H1 (cell line): Measurements from ENCODE around the gene DEAF1. TPM values are rescaled to one million over a fixed set of nuclear protein-coding genes. Genes with fewer than 3 reads are reported as not detected.

ENCODE experiments used
- CTCF ChIA-PET: fragments of 300-600 bp; sonication (Branson Sonifier 250); formaldehyde crosslinking; loops from one replicate; lab custom pipeline; 2021; ENCODE audit not compliant: partially characterized antibody; lab: Charles Lee
- POLR2A ChIA-PET: fragments of 300-600 bp; sonication (Branson Sonifier 250); formaldehyde crosslinking; loops from one replicate; lab custom pipeline; 2021; ENCODE audit warnings: inconsistent platforms; ENCODE audit not compliant: partially characterized antibody; lab: Charles Lee
- DNase-seq, 2 experiments: peaks; one replicate each; pipeline versions ENCODE4 v3.0.0 to v3.0.0-alpha.2; 2010 to 2022; ENCODE audit warnings: low spot score in 2 of 2, low read depth in 1 of 2, mixed read lengths in 1 of 2
- FAIRE-seq: peaks from 2 replicates; lab custom pipeline; 2011; peaks lifted over from hg19 to GRCh38; lab: Jason Lieb, UNC
- H2AFZ ChIP-seq: 2 replicates; pipeline ENCODE4 v1.8.1; 2012; ENCODE audit warnings: low read length, inconsistent platforms
- H2AK5ac ChIP-seq: 2 replicates; pipeline ENCODE4 v1.6.1; 2013; ENCODE audit warnings: low read depth, low read length
- H2BK120ac ChIP-seq: replicated peaks from 2 replicates; pipeline ENCODE3; 2013; ENCODE audit warnings: low read depth, low read length, inconsistent platforms
- H2BK12ac ChIP-seq: 2 replicates; pipeline ENCODE4 v1.6.1; 2013; ENCODE audit warnings: low read depth, low read length
- H2BK15ac ChIP-seq: 2 replicates; pipeline ENCODE4 v1.6.1; 2013; ENCODE audit warnings: low read length
- H2BK20ac ChIP-seq: 2 replicates; pipeline ENCODE4 v1.6.1; 2013; ENCODE audit warnings: low read length
- H2BK5ac ChIP-seq: 2 replicates; pipeline ENCODE4 v1.6.1; 2013; ENCODE audit warnings: low read depth, low read length
- H3K14ac ChIP-seq: 2 replicates; pipeline ENCODE4 v1.6.1; 2013; ENCODE audit warnings: inconsistent platforms; ENCODE audit not compliant: insufficient read length
- H3K18ac ChIP-seq: 2 replicates; pipeline ENCODE4 v1.6.1; 2013; ENCODE audit warnings: low read length; ENCODE audit errors: extremely low read depth
- H3K23ac ChIP-seq: 2 replicates; pipeline ENCODE4 v1.6.1; 2013; ENCODE audit warnings: inconsistent platforms; ENCODE audit not compliant: insufficient read length
- H3K23me2 ChIP-seq: 2 replicates; pipeline ENCODE4 v1.6.1; 2013; ENCODE audit warnings: low read depth, low read length
- H3K27ac ChIP-seq: 2 replicates; pipeline ENCODE4 v1.6.1; 2011; ENCODE audit warnings: low read depth, low read length, inconsistent platforms
- H3K27me3 ChIP-seq, 4 experiments: replicated peaks in 1 of 4; 1 replicate in 1 of 4; 2 replicates in 3 of 4; pipeline versions ENCODE4 v1.6.1 to v1.8.1; 2011 to 2013; ENCODE audit warnings: low read length in 3 of 4, mild to moderate bottlenecking in 3 of 4, inconsistent platforms in 2 of 4, mixed read lengths in 2 of 4, moderate library complexity in 1 of 4; ENCODE audit not compliant: control insufficient read depth in 3 of 4, insufficient read depth in 3 of 4; ENCODE audit errors: extremely low read depth in 1 of 4
- H3K36me3 ChIP-seq, 4 experiments: 2 replicates each; pipeline versions ENCODE4 v1.6.1 to v1.8.1; 2011 to 2013; ENCODE audit warnings: mild to moderate bottlenecking in 4 of 4, low read length in 3 of 4, moderate library complexity in 2 of 4, control low read depth in 1 of 4, inconsistent platforms in 1 of 4; ENCODE audit not compliant: insufficient read depth in 4 of 4, control insufficient read depth in 2 of 4
- H3K4ac ChIP-seq: replicated peaks from 2 replicates; pipeline ENCODE3; 2013; ENCODE audit warnings: low read length, low read depth, mixed read lengths, inconsistent platforms; ENCODE audit not compliant: insufficient read length
- H3K4me1 ChIP-seq, 4 experiments: replicated peaks in 1 of 4; 1 replicate in 1 of 4; 2 replicates in 3 of 4; pipeline versions ENCODE4 v1.6.1 to v1.8.1; 2011 to 2013; ENCODE audit warnings: low read length in 3 of 4, inconsistent platforms in 2 of 4, mixed read lengths in 1 of 4; ENCODE audit not compliant: insufficient read depth in 4 of 4, control insufficient read depth in 3 of 4
- H3K4me2 ChIP-seq, 2 experiments: 2 replicates each; pipeline versions ENCODE4 v1.6.1 to v1.8.1; 2011 to 2013; ENCODE audit warnings: low read depth in 2 of 2, low read length in 2 of 2, control low read depth in 1 of 2, inconsistent platforms in 1 of 2, mild to moderate bottlenecking in 1 of 2; ENCODE audit not compliant: insufficient read depth in 1 of 2
- H3K4me3 ChIP-seq, 4 experiments: fragments of 200-600, 300-600 bp in 1 of 4; sonication (generic), shearing (Covaris generic), sonication (Bioruptor Twin) in 1 of 4; 2 replicates each; pipeline versions ENCODE4 v1.5.1 to v1.8.1; 2011 to 2016; ENCODE audit warnings: low read length in 4 of 4, low read depth in 3 of 4, control low read depth in 2 of 4, inconsistent platforms in 2 of 4, mild to moderate bottlenecking in 2 of 4, mixed read lengths in 1 of 4, moderate library complexity in 1 of 4; ENCODE audit not compliant: insufficient read depth in 2 of 4; ENCODE audit errors: extremely low read depth in 1 of 4
- H3K56ac ChIP-seq: replicated peaks from 2 replicates; pipeline ENCODE3; 2013; ENCODE audit warnings: low read depth, mild to moderate bottlenecking, mixed read lengths, low read length, inconsistent platforms; ENCODE audit not compliant: insufficient read length
- H3K79me1 ChIP-seq: 2 replicates; pipeline ENCODE4 v1.6.1; 2013; ENCODE audit warnings: low read depth, low read length, control low read depth
- H3K79me2 ChIP-seq, 2 experiments: 2 replicates each; pipeline versions ENCODE4 v1.6.1 to v1.8.1; 2012 to 2013; ENCODE audit warnings: low read length in 2 of 2, mild to moderate bottlenecking in 2 of 2, inconsistent platforms in 1 of 2; ENCODE audit not compliant: insufficient read depth in 2 of 2, control insufficient read depth in 1 of 2
- H3K9ac ChIP-seq, 4 experiments: replicated peaks in 1 of 4; 1 replicate in 1 of 4; 2 replicates in 3 of 4; pipeline versions ENCODE4 v1.6.1 to v1.8.1; 2011 to 2013; ENCODE audit warnings: low read depth in 3 of 4, low read length in 3 of 4, control low read depth in 2 of 4, mild to moderate bottlenecking in 2 of 4, moderate library complexity in 2 of 4, inconsistent platforms in 1 of 4; ENCODE audit errors: extremely low read depth in 1 of 4
- H3K9me3 ChIP-seq, 2 experiments: 2 replicates each; pipeline versions ENCODE4 v1.6.1 to v1.8.1; 2012 to 2013; ENCODE audit warnings: mild to moderate bottlenecking in 2 of 2, moderate library complexity in 2 of 2, control low read depth in 1 of 2, inconsistent platforms in 1 of 2, low read depth in 1 of 2, low read length in 1 of 2, mixed read lengths in 1 of 2; ENCODE audit not compliant: insufficient read depth in 2 of 2
- H4K20me1 ChIP-seq, 2 experiments: replicated peaks in 1 of 2; 2 replicates each; pipeline versions ENCODE3 to v1.8.1; 2011 to 2013; ENCODE audit warnings: inconsistent platforms in 2 of 2, low read length in 2 of 2, mild to moderate bottlenecking in 1 of 2; ENCODE audit not compliant: insufficient read depth in 2 of 2, control insufficient read depth in 1 of 2
- H4K5ac ChIP-seq: 2 replicates; pipeline ENCODE4 v1.6.1; 2013; ENCODE audit warnings: low read length, low read depth, mixed read lengths, inconsistent platforms; ENCODE audit not compliant: insufficient read length
- H4K8ac ChIP-seq: 2 replicates; pipeline ENCODE4 v1.8.0; 2013; ENCODE audit warnings: mild to moderate bottlenecking, moderate library complexity, low read length, inconsistent platforms; ENCODE audit not compliant: insufficient read depth; ENCODE audit errors: extremely low read depth
- H4K91ac ChIP-seq: replicated peaks from 2 replicates; pipeline ENCODE3; 2013; ENCODE audit warnings: low read length, mixed read lengths, inconsistent platforms; ENCODE audit not compliant: insufficient read length
- JUND ChIP-seq: IDR thresholded peaks from 2 replicates; pipeline ENCODE4 v1.6.1; 2011; ENCODE audit warnings: mild to moderate bottlenecking, improper control_type of control experiment, low read length
- WGBS, 2 experiments: shearing (Covaris generic) in 1 of 2; methylation state at CpG; one replicate each; pipeline versions ENCODE4 v1.1.6 to v1.1.7; 2013 to 2015; ENCODE audit warnings: low lambda C conversion rate in 2 of 2, mixed read lengths in 2 of 2, inconsistent platforms in 1 of 2, low coverage in 1 of 2, missing lambda C conversion rate in 1 of 2; ENCODE audit not compliant: insufficient replicate concordance in 2 of 2, insufficient coverage in 1 of 2, insufficient read length in 1 of 2; ENCODE audit errors: extremely low coverage in 1 of 2, missing lambda C conversion rate in 1 of 2; 5-methylcytosine and 5-hydroxymethylcytosine counted together
- polyA plus RNA-seq, 7 experiments: library from polyadenylated mRNA; depleted of rRNA in 3 of 7; stranded (reverse) in 5 of 7; unstranded in 2 of 7; fragments of >200 nt in 5 of 7; fragments of 200-250 nt in 2 of 7; gene quantifications; 1 replicate in 5 of 7; 2 replicates in 1 of 7; 4 replicates in 1 of 7; pipeline versions ENCODE4 v1.2.1 to v1.2.3, GENCODE V29; 2011 to 2013; ENCODE audit warnings: missing spikeins in 2 of 7, mixed read lengths in 2 of 7
- total RNA-seq: library from RNA; stranded (reverse); fragmentation: NEBNext Ultra II Directional; extraction: Animal tissue kit (Norgen Biotek cat#: 25700); gene quantifications from 2 replicates; pipeline ENCODE4 v1.2.1, GENCODE V29; 2021

The DEAF1 gene
- total and polyA plus RNA-seq, 2 of the 8 experiments (the other 6 are each of a cell fraction or from before 2014, with no cell fraction given), result 47.3 to 58.4 TPM

GRCh38 chr11:673866-674265 is 21.2 kb downstream of the DEAF1 start:
- no peak overlapping the region for H3K4ac ChIP-seq
- ChIA-PET POLR2A (interaction anchor here (1.1 to 1.7 kb wide), 3 partner anchors 12 to 79 kb away, joined by 3 to 5 read pairs (median 4); no protein-coding TSS in a partner anchor), CTCF (interaction anchor here (1.1 to 2.4 kb wide), 4 partner anchors 9 to 49 kb away, joined by 3 to 13 read pairs (median 8); no protein-coding TSS in a partner anchor)

More at GRCh38 chr11:673866-674265, 21.2 kb downstream of the DEAF1 start:
- Histone ChIP-seq H3K27ac (no peak overlapping the region), H3K27me3 (no peaks in the 10 kb centered on the region), H2BK12ac (no peak overlapping the region), H3K4me1 (no peaks in the 10 kb centered on the region), H2BK15ac (no peak overlapping the region), H3K4me3 (no peak overlapping the region), H3K18ac (no peak overlapping the region), H3K56ac (no peak overlapping the region), H4K20me1 (peaks cover 0 to 2% of the 10 kb centered on the region in 2 experiments), H2BK120ac (no peak overlapping the region), H3K79me1 (no peaks in the 10 kb centered on the region; the same call in 1 of the 2 replicates), H3K4me2 (no peak overlapping the region), H3K36me3 (peaks cover 6 to 31% (median 23%) of the 10 kb centered on the region in 4 experiments), H2AK5ac (no peak overlapping the region), H4K5ac (no peak overlapping the region), H2BK5ac (no peak overlapping the region), H3K79me2 (no peaks in the 10 kb centered on the region), H2BK20ac (no peak overlapping the region), H3K23me2 (no peaks in the 10 kb centered on the region), H3K14ac (no peak overlapping the region), H2AFZ (no peak overlapping the region), H3K9me3 (no peaks in the 10 kb centered on the region), H3K23ac (no peak overlapping the region), H4K91ac (no peak overlapping the region), H3K9ac (no peak overlapping the region), H4K8ac (no peak overlapping the region)
- no peak for TF ChIP-seq JUND
- 98% methylated on average over 8 of the region's 8 CpGs; no CpG with 5 or more reads in 1 of the 2 experiments for WGBS, 2 experiments
- no peak for DNase-seq
- FAIRE-seq, result no peak
